GM08714 (cell line): ENCODE data around the gene PRKAA2.

Source experiments
- H3K4me3 ChIP-seq: fragments of 200-500 bp; sonication (Bioruptor generic); 2 replicates; pipeline ENCODE4 v1.5.1; 2014; ENCODE audit warnings: mild to moderate bottlenecking, low read length, inconsistent platforms
- ZNF274 ChIP-seq: IDR thresholded peaks from 2 replicates; pipeline ENCODE4 v1.6.1; 2012; ENCODE audit warnings: mild to moderate bottlenecking, low read depth, low read length

The PRKAA2 gene

DNA sequence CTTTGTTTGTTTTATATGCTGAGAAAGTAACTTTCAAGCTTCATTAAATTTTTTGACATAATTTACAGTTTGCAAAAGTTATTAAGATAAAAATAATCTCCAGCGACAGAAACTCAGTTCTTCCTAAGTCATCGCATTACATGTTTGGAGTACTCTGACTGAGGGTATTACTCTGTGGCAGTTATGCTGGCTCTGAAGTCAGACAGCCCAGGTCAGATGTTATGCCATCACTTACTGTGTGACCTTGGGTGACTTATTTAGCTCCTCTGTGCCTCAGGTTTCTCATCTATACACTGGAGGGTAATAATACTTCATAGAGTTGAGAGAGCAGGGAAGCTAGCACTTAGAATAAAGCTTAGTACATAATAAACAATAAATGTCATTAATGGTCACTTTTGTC lies 26.4 kb downstream of the PRKAA2 start:
- no peak overlapping the region for H3K4me3 ChIP-seq
- TF ChIP-seq ZNF274: no peak

DNA sequence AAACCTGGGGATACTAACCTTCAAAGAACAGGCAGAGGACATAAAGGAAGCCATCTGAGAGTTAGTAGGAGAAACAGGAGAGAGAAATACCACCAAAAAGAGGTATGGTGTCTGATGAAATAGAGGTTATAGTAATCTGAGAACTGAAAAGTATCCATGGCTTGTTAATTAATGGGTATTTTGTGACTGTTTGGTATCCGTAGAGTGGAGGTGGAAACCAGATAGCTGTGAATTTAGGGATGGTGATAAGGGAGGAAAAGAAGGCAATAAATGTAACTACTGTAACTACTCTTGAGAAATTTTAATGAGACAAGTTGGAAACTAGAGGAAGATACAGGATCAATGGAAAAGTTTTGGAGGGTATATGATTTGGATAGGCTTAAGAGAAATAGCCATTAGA lies 27.5 kb downstream of the PRKAA2 start:
- no peak for TF ChIP-seq ZNF274
- no peak overlapping the region for H3K4me3 ChIP-seq

GRCh38 chr1:56675763-56676162 lies 30.6 kb downstream of the PRKAA2 start:
- H3K4me3 ChIP-seq: no peak overlapping the region
- no peak for TF ChIP-seq ZNF274

DNA sequence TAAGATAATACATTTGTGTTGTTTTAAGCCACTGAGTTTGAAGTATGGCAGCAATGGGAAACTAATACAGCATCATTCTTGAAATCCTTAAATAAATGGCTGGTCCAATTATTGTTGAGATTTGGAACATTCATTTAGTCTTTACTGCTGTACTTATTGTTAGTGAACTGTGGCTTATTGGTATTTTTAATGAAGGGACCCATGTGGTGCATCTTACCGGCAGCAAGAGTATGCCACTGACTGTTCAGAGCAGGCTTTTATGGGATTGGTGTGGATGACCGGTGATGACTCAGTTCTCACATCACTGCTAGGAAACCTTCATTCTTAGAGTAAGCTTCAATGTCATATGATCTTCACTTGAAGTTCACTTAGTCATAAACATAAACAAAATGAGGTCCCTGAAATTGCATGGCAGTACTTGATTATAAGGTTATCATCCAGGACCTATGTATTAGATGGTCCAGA lies 31.5 kb downstream of the PRKAA2 start:
- no peak for TF ChIP-seq ZNF274
- H3K4me3 ChIP-seq: no peak overlapping the region

GRCh38 chr1:56683569-56683968 lies 38.5 kb downstream of the PRKAA2 start:
- no peak overlapping the region for H3K4me3 ChIP-seq
- no peak for TF ChIP-seq ZNF274

DNA sequence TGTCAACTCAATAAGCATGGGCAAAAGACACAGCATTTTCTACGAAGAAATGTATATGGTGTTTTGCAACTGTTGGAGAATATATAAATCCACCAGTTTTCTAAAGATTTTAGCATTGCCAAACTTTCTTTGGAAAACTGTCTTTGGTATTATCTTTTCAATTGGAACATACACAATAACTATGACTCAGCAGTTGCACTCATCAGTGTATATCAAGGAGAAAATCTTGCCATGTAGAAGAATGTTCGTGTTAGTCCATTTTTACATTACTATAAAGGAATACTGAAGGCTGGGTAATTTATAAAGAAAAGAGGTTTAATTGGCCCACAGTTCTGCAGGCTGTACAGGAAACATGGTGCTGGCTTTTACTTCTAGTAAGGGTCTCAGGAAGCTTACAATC lies 41.1 kb downstream of the PRKAA2 start:
- no peak for TF ChIP-seq ZNF274
- H3K4me3 ChIP-seq: no peak overlapping the region

GRCh38 chr1:56688522-56689026 lies 43.5 kb downstream of the PRKAA2 start:
- H3K4me3 ChIP-seq: no peak overlapping the region
- no peak for TF ChIP-seq ZNF274

GRCh38 chr1:56696663-56697062 lies 51.5 kb downstream of the PRKAA2 start:
- no peak overlapping the region for H3K4me3 ChIP-seq
- TF ChIP-seq ZNF274: no peak

- no peak for TF ChIP-seq ZNF274
- no peak overlapping the region for H3K4me3 ChIP-seq
Observed at GRCh38 chr1:56703747-56704146, 58.6 kb downstream of the PRKAA2 start.

DNA sequence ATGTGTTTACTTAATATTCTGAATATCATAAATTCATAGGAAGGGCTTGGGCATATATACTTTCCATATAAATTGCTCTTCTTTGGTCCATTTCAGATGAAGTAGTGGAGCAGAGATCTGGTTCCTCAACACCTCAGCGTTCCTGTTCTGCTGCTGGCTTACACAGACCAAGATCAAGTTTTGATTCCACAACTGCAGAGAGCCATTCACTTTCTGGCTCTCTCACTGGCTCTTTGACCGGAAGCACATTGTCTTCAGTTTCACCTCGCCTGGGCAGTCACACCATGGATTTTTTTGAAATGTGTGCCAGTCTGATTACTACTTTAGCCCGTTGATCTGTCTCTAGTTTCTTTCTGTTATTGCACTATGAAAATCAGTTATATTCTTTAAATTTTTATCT lies 62.3 kb downstream of the PRKAA2 start:
- no peak for TF ChIP-seq ZNF274
- no peak overlapping the region for H3K4me3 ChIP-seq

- H3K4me3 ChIP-seq: no peak overlapping the region
- TF ChIP-seq ZNF274: no peak
Observed at GRCh38 chr1:56709269-56709880, 64.3 kb downstream of the PRKAA2 start.

GRCh38 chr1:56709995-56710394 lies 64.9 kb downstream of the PRKAA2 start:
- TF ChIP-seq ZNF274: no peak
- no peak overlapping the region for H3K4me3 ChIP-seq

- no peak overlapping the region for H3K4me3 ChIP-seq
- TF ChIP-seq ZNF274: no peak
Observed at GRCh38 chr1:56710646-56711045, 65.5 kb downstream of the PRKAA2 start.

- H3K4me3 ChIP-seq: no peak overlapping the region
- TF ChIP-seq ZNF274: no peak
Observed at GRCh38 chr1:56712150-56712549, 67.0 kb downstream of the PRKAA2 start.

- TF ChIP-seq ZNF274: no peak
- H3K4me3 ChIP-seq: no peak overlapping the region
Observed at GRCh38 chr1:56713112-56713511, 68.0 kb downstream of the PRKAA2 start.

DNA sequence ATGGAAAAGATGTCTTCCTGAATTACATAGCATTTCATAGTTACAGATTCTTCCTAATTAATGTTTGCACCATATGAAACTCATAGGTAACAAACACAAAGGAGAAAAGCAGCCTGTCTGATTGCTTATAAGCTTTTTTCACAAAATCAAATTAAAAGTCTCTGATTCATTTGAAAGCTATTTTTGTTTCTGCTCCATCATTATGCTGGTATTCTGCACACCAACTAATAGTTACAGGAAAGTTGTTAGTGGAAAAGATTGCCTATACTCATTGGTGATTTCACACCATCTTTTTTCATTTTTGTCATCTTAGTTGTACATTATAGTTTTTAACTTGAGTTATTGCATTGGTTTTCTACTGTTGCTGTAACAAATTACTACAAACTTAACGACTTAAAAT lies 70.0 kb downstream of the PRKAA2 start:
- TF ChIP-seq ZNF274: no peak
- H3K4me3 ChIP-seq: no peak overlapping the region
